HEK293 (cell line): Measurements from ENCODE around the gene TMEM240.
A peak's percentile ranks its signal among the peaks of the same experiment; 100 is the strongest.

Experiments
- CTCF ChIP-seq: fragments of 450-650 bp; formaldehyde crosslinking; IDR thresholded peaks from 2 replicates; pipeline ENCODE4 v1.5.1; 2016; ENCODE audit warnings: missing biosample characterization, missing genetic modification characterization
- SETDB1 ChIP-seq: IDR thresholded peaks from one replicate; pipeline ENCODE4 v1.6.1; 2017; ENCODE audit warnings: mild to moderate bottlenecking, low read length, moderate library complexity, mixed read lengths; ENCODE audit not compliant: insufficient read length
- TCF7L2 ChIP-seq: IDR thresholded peaks from 2 replicates; pipeline ENCODE4 v1.6.1; 2011; ENCODE audit warnings: low read depth, mild to moderate bottlenecking, inconsistent platforms, low read length, moderate library complexity, borderline replicate concordance
- ZBTB44 ChIP-seq: fragments of 450-650 bp; IDR thresholded peaks from 2 replicates; pipeline ENCODE4 v1.5.1; 2018; ENCODE audit warnings: missing biosample characterization, mild to moderate bottlenecking, missing genetic modification characterization
- ZBTB49 ChIP-seq: fragments of 450-650 bp; formaldehyde crosslinking; IDR thresholded peaks from 2 replicates; pipeline ENCODE4 v1.5.1; 2016; ENCODE audit warnings: missing biosample characterization, missing genetic modification characterization, low read depth
- ZNF157 ChIP-seq: fragments of 450-650 bp; formaldehyde crosslinking; IDR thresholded peaks from 2 replicates; pipeline ENCODE4 v1.5.1; 2016; ENCODE audit warnings: missing biosample characterization, missing genetic modification characterization
- ZNF549 ChIP-seq: fragments of 450-650 bp; IDR thresholded peaks from 2 replicates; pipeline ENCODE4 v1.5.1; 2018; ENCODE audit warnings: missing biosample characterization, missing genetic modification characterization, mild to moderate bottlenecking, inconsistent platforms, moderate library complexity
- ZNF600 ChIP-seq: fragments of 450-650 bp; formaldehyde crosslinking; IDR thresholded peaks from 2 replicates; pipeline ENCODE4 v1.5.1; 2016; ENCODE audit warnings: missing biosample characterization, missing genetic modification characterization

GRCh38 chr1:1538989-1539309, 1.5 kb downstream of the TMEM240 start:
- no peak for TF ChIP-seq CTCF (tag by site-specific recombination)
- no peak for TF ChIP-seq TCF7L2
- TF ChIP-seq ZNF157 (tag by site-specific recombination): peak; percentile 34; the same call in 1 of the 2 replicates
- TF ChIP-seq ZNF549 (tag by site-specific recombination): no peak
- TF ChIP-seq ZNF600 (tag by site-specific recombination): no peak
- TF ChIP-seq SETDB1: no peak
- no peak for TF ChIP-seq ZBTB49 (tag by site-specific recombination)
- no peak for TF ChIP-seq ZBTB44 (tag by site-specific recombination)
